Trophoblast cell (in vitro differentiated cells and primary cell): ENCODE results near the gene SSBP2.

Source experiments
- DNase-seq, 2 donors: peaks; one replicate each; pipeline ENCODE4 v3.0.0-alpha.2; 2016
- H2AFZ ChIP-seq: 2 replicates; pipeline ENCODE4 v1.6.1; 2013; ENCODE audit warnings: low read length, moderate library complexity, mild to moderate bottlenecking; ENCODE audit not compliant: insufficient read depth, poor library complexity
- H2AK5ac ChIP-seq: 2 replicates; pipeline ENCODE4 v1.6.1; 2013; ENCODE audit warnings: mild to moderate bottlenecking, low read length
- H2BK120ac ChIP-seq: 2 replicates; pipeline ENCODE4 v1.6.1; 2013; ENCODE audit warnings: low read length, mild to moderate bottlenecking, moderate library complexity; ENCODE audit not compliant: insufficient read depth, poor library complexity
- H2BK12ac ChIP-seq: 2 replicates; pipeline ENCODE4 v1.6.1; 2013; ENCODE audit warnings: mild to moderate bottlenecking, low read length, moderate library complexity
- H2BK5ac ChIP-seq: 2 replicates; pipeline ENCODE4 v1.6.1; 2013; ENCODE audit warnings: low read length, low read depth, moderate library complexity, mild to moderate bottlenecking; ENCODE audit not compliant: poor library complexity
- H3K14ac ChIP-seq: 2 replicates; pipeline ENCODE4 v1.6.1; 2013; ENCODE audit warnings: mild to moderate bottlenecking, low read length
- H3K18ac ChIP-seq: 2 replicates; pipeline ENCODE4 v1.6.1; 2013; ENCODE audit warnings: mild to moderate bottlenecking, low read length
- H3K23ac ChIP-seq: 2 replicates; pipeline ENCODE4 v1.6.1; 2013; ENCODE audit warnings: low read length
- H3K27ac ChIP-seq: 2 replicates; pipeline ENCODE4 v1.5.1; 2013; ENCODE audit warnings: low read depth, mild to moderate bottlenecking, inconsistent platforms, low read length, moderate library complexity
- H3K27me3 ChIP-seq: 2 replicates; pipeline ENCODE4 v1.6.1; 2013; ENCODE audit warnings: inconsistent platforms, mild to moderate bottlenecking, low read length, moderate library complexity; ENCODE audit not compliant: insufficient read depth
- H3K36me3 ChIP-seq, 2 experiments: 1 replicate in 1 of 2; 2 replicates in 1 of 2; pipeline ENCODE4 v1.6.1; 2013; ENCODE audit warnings: low read length in 2 of 2, mild to moderate bottlenecking in 2 of 2, moderate library complexity in 1 of 2; ENCODE audit not compliant: insufficient read depth in 2 of 2, control insufficient read depth in 1 of 2
- H3K4ac ChIP-seq: 2 replicates; pipeline ENCODE4 v1.6.1; 2013; ENCODE audit warnings: low read depth, mild to moderate bottlenecking, low read length, moderate library complexity
- H3K4me1 ChIP-seq, 2 experiments: 1 replicate in 1 of 2; 2 replicates in 1 of 2; pipeline ENCODE4 v1.6.1; 2013; ENCODE audit warnings: low read length in 2 of 2, mild to moderate bottlenecking in 2 of 2, moderate library complexity in 1 of 2; ENCODE audit not compliant: insufficient read depth in 2 of 2, control insufficient read depth in 1 of 2
- H3K4me2 ChIP-seq: 2 replicates; pipeline ENCODE4 v1.6.1; 2013; ENCODE audit warnings: inconsistent platforms, mild to moderate bottlenecking, low read length, moderate library complexity
- H3K4me3 ChIP-seq: 2 replicates; pipeline ENCODE4 v1.5.1; 2013; ENCODE audit warnings: mild to moderate bottlenecking, low read depth, low read length, inconsistent platforms
- H3K79me1 ChIP-seq: one replicate; pipeline ENCODE4 v1.6.1; 2013; ENCODE audit warnings: low read length
- H3K79me2 ChIP-seq: 2 replicates; pipeline ENCODE4 v1.6.1; 2013; ENCODE audit warnings: low read length, mild to moderate bottlenecking; ENCODE audit not compliant: control insufficient read depth, insufficient read depth, poor library complexity
- H3K9ac ChIP-seq: 2 replicates; pipeline ENCODE4 v1.6.1; 2013; ENCODE audit warnings: mild to moderate bottlenecking, low read length
- H3K9me3 ChIP-seq: 2 replicates; pipeline ENCODE4 v1.6.1; 2013; ENCODE audit warnings: low read depth, mild to moderate bottlenecking, control low read depth, inconsistent platforms, low read length; ENCODE audit not compliant: insufficient read depth
- H4K12ac ChIP-seq: 2 replicates; pipeline ENCODE4 v1.6.1; 2013; ENCODE audit warnings: low read depth, mild to moderate bottlenecking, low read length, moderate library complexity
- H4K8ac ChIP-seq: 2 replicates; pipeline ENCODE4 v1.6.1; 2013; ENCODE audit warnings: low read depth, mild to moderate bottlenecking, low read length, moderate library complexity
- H4K91ac ChIP-seq: one replicate; pipeline ENCODE4 v1.6.1; 2013; ENCODE audit warnings: low read depth, mild to moderate bottlenecking, low read length, moderate library complexity
- WGBS: extraction: QIAGEN DNeasy Blood & Tissue Kit; methylation state at CpG from one replicate; pipeline ENCODE4 v1.1.7; 2013; ENCODE audit warnings: missing lambda C conversion rate; ENCODE audit not compliant: insufficient read length, insufficient coverage; ENCODE audit errors: extremely low coverage; 5-methylcytosine and 5-hydroxymethylcytosine counted together

The SSBP2 gene

GRCh38 chr5:81426359-81427030 is 324.4 kb downstream of the SSBP2 start:
- Histone ChIP-seq H2AFZ (no peak overlapping the region), H3K4ac (no peak overlapping the region), H2BK5ac (no peak overlapping the region), H3K18ac (no peak overlapping the region), H3K4me1 (no peaks in the 10 kb centered on the region), H2BK120ac (no peak overlapping the region), H3K79me2 (no peaks in the 10 kb centered on the region), H4K91ac (no peak overlapping the region), H3K4me3 (no peak overlapping the region), H3K36me3 (no peaks in the 10 kb centered on the region), H3K27me3 (no peaks in the 10 kb centered on the region), H4K12ac (no peak overlapping the region), H3K14ac (no peak overlapping the region), H3K9me3 (no peaks in the 10 kb centered on the region), H2BK12ac (no peak overlapping the region), H3K4me2 (no peak overlapping the region), H4K8ac (no peak overlapping the region), H3K79me1 (no peaks in the 10 kb centered on the region), H3K9ac (no peak overlapping the region), H3K27ac (no peak overlapping the region), H3K23ac (no peak overlapping the region), H2AK5ac (no peak overlapping the region)
- no peak for DNase-seq
- no CpG with 5 or more reads among the region's 3 CpGs for WGBS

- Histone ChIP-seq H2BK120ac (no peak overlapping the region), H3K4me3 (no peak overlapping the region), H4K91ac (no peak overlapping the region), H3K79me1 (no peaks in the 10 kb centered on the region), H3K9me3 (no peaks in the 10 kb centered on the region), H3K36me3 (no peaks in the 10 kb centered on the region), H3K27me3 (no peaks in the 10 kb centered on the region), H4K8ac (no peak overlapping the region), H3K14ac (no peak overlapping the region), H3K79me2 (no peaks in the 10 kb centered on the region), H3K4ac (no peak overlapping the region), H3K4me2 (no peak overlapping the region), H3K27ac (no peak overlapping the region), H3K9ac (no peak overlapping the region), H2BK12ac (no peak overlapping the region), H3K23ac (no peak overlapping the region), H3K18ac (no peak overlapping the region), H2AFZ (no peak overlapping the region), H4K12ac (no peak overlapping the region), H2BK5ac (no peak overlapping the region), H2AK5ac (no peak overlapping the region), H3K4me1 (no peaks in the 10 kb centered on the region)
- whole genome bisulfite sequencing, result no CpG with 5 or more reads among the region's 2 CpGs
- DNase-seq, result peak in 1 of 2 donors; percentile 63
Observed at GRCh38 chr5:81425569-81425968, 325.3 kb downstream of the SSBP2 start.

GRCh38 chr5:81424728-81425127 is 326.2 kb downstream of the SSBP2 start:
- H3K9ac ChIP-seq, result no peak overlapping the region
- no peak overlapping the region for H3K18ac ChIP-seq
- H3K23ac ChIP-seq, result no peak overlapping the region
- no peak overlapping the region for H2AFZ ChIP-seq
- H3K79me2 ChIP-seq, result no peaks in the 10 kb centered on the region
- no peak overlapping the region for H2BK12ac ChIP-seq
- no peak overlapping the region for H3K4me3 ChIP-seq
- no CpG with 5 or more reads among the region's 1 CpG for WGBS
- H3K36me3 ChIP-seq, result no peaks in the 10 kb centered on the region
- no peaks in the 10 kb centered on the region for H3K79me1 ChIP-seq
- H3K27me3 ChIP-seq, result no peaks in the 10 kb centered on the region
- no peak for DNase-seq
- H2BK5ac ChIP-seq, result no peak overlapping the region
- no peak overlapping the region for H2AK5ac ChIP-seq
- H2BK120ac ChIP-seq, result no peak overlapping the region
- no peaks in the 10 kb centered on the region for H3K9me3 ChIP-seq
- no peak overlapping the region for H3K27ac ChIP-seq
- H3K4me2 ChIP-seq, result no peak overlapping the region
- H3K4ac ChIP-seq, result no peak overlapping the region
- H3K4me1 ChIP-seq, result no peaks in the 10 kb centered on the region
- no peak overlapping the region for H3K14ac ChIP-seq
- H4K12ac ChIP-seq, result no peak overlapping the region
- no peak overlapping the region for H4K8ac ChIP-seq
- H4K91ac ChIP-seq, result no peak overlapping the region

GRCh38 chr5:81422671-81423070 is 328.2 kb downstream of the SSBP2 start:
- Histone ChIP-seq H3K9me3 (no peaks in the 10 kb centered on the region), H3K27ac (no peak overlapping the region), H3K4ac (no peak overlapping the region), H3K4me1 (no peaks in the 10 kb centered on the region), H3K9ac (no peak overlapping the region), H2AK5ac (no peak overlapping the region), H4K12ac (no peak overlapping the region), H2BK120ac (no peak overlapping the region), H3K23ac (no peak overlapping the region), H3K36me3 (no peaks in the 10 kb centered on the region), H3K14ac (no peak overlapping the region), H2BK12ac (no peak overlapping the region), H3K27me3 (no peaks in the 10 kb centered on the region), H2BK5ac (no peak overlapping the region), H3K4me2 (no peak overlapping the region), H4K91ac (no peak overlapping the region), H3K4me3 (no peak overlapping the region), H4K8ac (no peak overlapping the region), H3K18ac (no peak overlapping the region), H3K79me2 (no peaks in the 10 kb centered on the region), H3K79me1 (no peaks in the 10 kb centered on the region), H2AFZ (no peak overlapping the region)
- no CpG with 5 or more reads among the region's 2 CpGs for WGBS
- peak in 1 of 2 donors; percentile 64 for DNase-seq
